Lung (tissue), 12 donors: ENCODE data around the gene FITM1. TPM values are rescaled to one million over a fixed set of nuclear protein-coding genes. Genes with fewer than 3 reads are reported as not detected.
A peak's percentile ranks its signal among the peaks of the same experiment; 100 is the strongest.

ENCODE experiments used
- ATAC-seq: fragments of 200-7000 bp; cut with Tn5 transposase; one replicate; pipeline ENCODE4 v1.9.1; 2020; ENCODE audit warnings: moderate number of reproducible peaks; ENCODE audit not compliant: insufficient read depth, low FRiP score
- DNase-seq, 3 donors: peaks; one replicate each; pipeline ENCODE4 v3.0.0-alpha.2; 2013 to 2017
- H3K27ac ChIP-seq, 2 donors: one replicate each; pipeline ENCODE4 v1.5.1; 2013; ENCODE audit warnings: mild to moderate bottlenecking in 2 of 2, moderate library complexity in 2 of 2, control low read depth in 1 of 2, inconsistent platforms in 1 of 2, low read depth in 1 of 2, low read length in 1 of 2
- H3K27me3 ChIP-seq, 3 donors: one replicate each; pipeline ENCODE4 v1.5.1; 2013; ENCODE audit warnings: low read length in 2 of 3; ENCODE audit not compliant: control insufficient read depth in 3 of 3, insufficient read depth in 3 of 3
- H3K36me3 ChIP-seq, 4 donors: one replicate each; pipeline ENCODE4 v1.5.1; 2013; ENCODE audit warnings: low read length in 4 of 4, mild to moderate bottlenecking in 1 of 4, moderate library complexity in 1 of 4; ENCODE audit not compliant: control insufficient read depth in 4 of 4, insufficient read depth in 4 of 4
- H3K4me1 ChIP-seq, 5 donors: one replicate each; pipeline ENCODE4 v1.5.1; 2013; ENCODE audit warnings: low read length in 5 of 5, mild to moderate bottlenecking in 2 of 5, moderate library complexity in 1 of 5; ENCODE audit not compliant: control insufficient read depth in 5 of 5, insufficient read depth in 5 of 5
- H3K4me3 ChIP-seq: one replicate; pipeline ENCODE4 v1.5.1; 2013; ENCODE audit warnings: mild to moderate bottlenecking, control low read depth, moderate library complexity
- H3K9ac ChIP-seq, 2 donors: one replicate each; pipeline ENCODE4 v1.5.1; 2013; ENCODE audit warnings: low read length in 2 of 2, control low read depth in 1 of 2; ENCODE audit not compliant: insufficient read depth in 1 of 2
- H3K9me3 ChIP-seq, 4 donors: one replicate each; pipeline ENCODE4 v1.5.1; 2013; ENCODE audit warnings: low read length in 3 of 4, mild to moderate bottlenecking in 1 of 4, moderate library complexity in 1 of 4; ENCODE audit not compliant: control insufficient read depth in 4 of 4, insufficient read depth in 3 of 4
- WGBS, 2 donors: extraction: QIAGEN DNeasy Blood & Tissue Kit; methylation state at CpG; one replicate each; pipeline ENCODE4 v1.1.7; 2013; 5-methylcytosine and 5-hydroxymethylcytosine counted together
- polyA plus RNA-seq, 2 donors: library from polyadenylated mRNA; stranded (reverse); fragments of 200-250 nt; gene quantifications; one replicate each; pipeline ENCODE4 v1.2.1, GENCODE V29; 2013
- total RNA-seq, 2 donors: library from RNA; depleted of rRNA in 1 of 2; stranded (reverse); fragments of >200 nt in 1 of 2; gene quantifications; one replicate each; pipeline ENCODE4 v1.2.1, GENCODE V29; 2014 to 2021
- TF ChIP-seq, protein P1 (sequence below): IDR thresholded peaks from 2 replicates; pipeline ENCODE4 v1.5.1; 2012; ENCODE audit warnings: mild to moderate bottlenecking; ENCODE audit errors: control extremely low read depth, extremely low read depth
- donor health status: control.
- donor health status: control.
- donor health status: Bipolar disorder and iron deficiency.
- donor health status: healthy.
- donor health status: DM: yes; HTN: yes; CAD: no.

FITM1 gene
- total and polyA plus RNA-seq, 4 donors: 0.48 to 1.4 (median 0.88) TPM

DNA sequence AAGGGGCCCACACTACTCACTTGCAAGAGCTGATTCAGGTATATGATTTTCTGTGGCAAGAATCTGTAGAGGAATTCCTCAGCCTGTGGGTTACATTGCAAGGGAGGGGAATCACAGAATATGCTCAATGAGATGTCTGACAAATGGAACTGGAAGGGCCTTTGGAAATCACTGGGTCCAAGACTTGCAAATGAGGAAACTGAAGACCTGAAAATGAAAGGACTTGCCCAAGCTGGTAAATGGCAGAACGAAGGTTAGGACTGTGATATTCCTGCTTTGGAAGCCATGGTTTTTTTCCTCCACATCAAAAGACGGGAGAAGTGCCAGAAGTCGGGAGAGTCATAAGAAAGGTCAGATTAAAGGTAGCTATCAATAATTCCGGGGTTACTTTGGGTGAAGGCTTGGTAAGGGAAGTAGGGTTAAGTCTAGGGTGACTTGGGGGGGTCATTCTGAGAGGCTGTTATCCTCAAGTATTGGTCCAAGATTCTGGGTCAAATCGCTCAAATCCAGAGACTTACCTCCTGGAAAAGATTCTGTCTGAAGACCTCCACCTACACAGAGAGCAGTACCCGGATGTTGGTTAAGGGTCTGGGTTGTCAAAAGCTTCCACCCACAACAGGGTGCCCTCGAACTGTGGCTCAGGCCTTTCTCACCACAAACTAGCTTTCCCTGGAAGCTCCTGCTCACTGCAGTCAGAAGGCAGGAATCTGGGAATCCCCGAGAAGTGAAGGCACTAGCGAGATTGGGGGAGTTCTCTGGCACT is 15.4 kb downstream of the FITM1 start:
- ATAC-seq: no peak
- peaks cover 8 to 26% (median 12%) of the 10 kb centered on the region in 5 donors for H3K4me1 ChIP-seq
- H3K27ac ChIP-seq: peak overlapping the region; percentile 79 to 91

GRCh38 chr14:24146453-24146977 is 16.1 kb downstream of the FITM1 start, which contains the start of gene PSME2:
Gene PSME2 (minus strand): TSS chr14:24146610. CDS start chr14:24146581, 29 bp downstream.
- peaks cover 10 to 41% (median 30%) of the 10 kb centered on the region in 4 donors for H3K36me3 ChIP-seq
- peak within 1 kb of the TSS in 1 of 2 donors; percentile 85 for H3K9ac ChIP-seq
- peaks cover 8 to 25% (median 12%) of the 10 kb centered on the region in 5 donors for H3K4me1 ChIP-seq
- H3K4me3 ChIP-seq: peak within 1 kb of the TSS; percentile 94
- DNase-seq: peak; percentile 98 to 99 (median 98)
- no peaks in the 10 kb centered on the region for H3K27me3 ChIP-seq
- WGBS, 2 donors: 0 to 1% methylated on average over 25 of the region's 25 CpGs
- no peaks in the 10 kb centered on the region for H3K9me3 ChIP-seq
- peak within 1 kb of the TSS; percentile 89 to 93 for H3K27ac ChIP-seq
- TF ChIP-seq, protein P1, sequence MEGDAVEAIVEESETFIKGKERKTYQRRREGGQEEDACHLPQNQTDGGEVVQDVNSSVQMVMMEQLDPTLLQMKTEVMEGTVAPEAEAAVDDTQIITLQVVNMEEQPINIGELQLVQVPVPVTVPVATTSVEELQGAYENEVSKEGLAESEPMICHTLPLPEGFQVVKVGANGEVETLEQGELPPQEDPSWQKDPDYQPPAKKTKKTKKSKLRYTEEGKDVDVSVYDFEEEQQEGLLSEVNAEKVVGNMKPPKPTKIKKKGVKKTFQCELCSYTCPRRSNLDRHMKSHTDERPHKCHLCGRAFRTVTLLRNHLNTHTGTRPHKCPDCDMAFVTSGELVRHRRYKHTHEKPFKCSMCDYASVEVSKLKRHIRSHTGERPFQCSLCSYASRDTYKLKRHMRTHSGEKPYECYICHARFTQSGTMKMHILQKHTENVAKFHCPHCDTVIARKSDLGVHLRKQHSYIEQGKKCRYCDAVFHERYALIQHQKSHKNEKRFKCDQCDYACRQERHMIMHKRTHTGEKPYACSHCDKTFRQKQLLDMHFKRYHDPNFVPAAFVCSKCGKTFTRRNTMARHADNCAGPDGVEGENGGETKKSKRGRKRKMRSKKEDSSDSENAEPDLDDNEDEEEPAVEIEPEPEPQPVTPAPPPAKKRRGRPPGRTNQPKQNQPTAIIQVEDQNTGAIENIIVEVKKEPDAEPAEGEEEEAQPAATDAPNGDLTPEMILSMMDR: no peak
- peak; percentile 84 for ATAC-seq

More for the DNA sequence above, 15.4 kb downstream of the FITM1 start:
- Histone ChIP-seq H3K9me3 (no peaks in the 10 kb centered on the region), H3K9ac (peak overlapping the region in 1 of 2 donors; percentile 85), H3K36me3 (peaks cover 5 to 34% (median 23%) of the 10 kb centered on the region in 4 donors), H3K27me3 (no peaks in the 10 kb centered on the region), H3K4me3 (peak overlapping the region; percentile 71)
- WGBS, 2 donors: 8 to 20% methylated on average over 9 of the region's 9 CpGs
- TF ChIP-seq, protein P1: no peak
- no peak for DNase-seq

DNA sequence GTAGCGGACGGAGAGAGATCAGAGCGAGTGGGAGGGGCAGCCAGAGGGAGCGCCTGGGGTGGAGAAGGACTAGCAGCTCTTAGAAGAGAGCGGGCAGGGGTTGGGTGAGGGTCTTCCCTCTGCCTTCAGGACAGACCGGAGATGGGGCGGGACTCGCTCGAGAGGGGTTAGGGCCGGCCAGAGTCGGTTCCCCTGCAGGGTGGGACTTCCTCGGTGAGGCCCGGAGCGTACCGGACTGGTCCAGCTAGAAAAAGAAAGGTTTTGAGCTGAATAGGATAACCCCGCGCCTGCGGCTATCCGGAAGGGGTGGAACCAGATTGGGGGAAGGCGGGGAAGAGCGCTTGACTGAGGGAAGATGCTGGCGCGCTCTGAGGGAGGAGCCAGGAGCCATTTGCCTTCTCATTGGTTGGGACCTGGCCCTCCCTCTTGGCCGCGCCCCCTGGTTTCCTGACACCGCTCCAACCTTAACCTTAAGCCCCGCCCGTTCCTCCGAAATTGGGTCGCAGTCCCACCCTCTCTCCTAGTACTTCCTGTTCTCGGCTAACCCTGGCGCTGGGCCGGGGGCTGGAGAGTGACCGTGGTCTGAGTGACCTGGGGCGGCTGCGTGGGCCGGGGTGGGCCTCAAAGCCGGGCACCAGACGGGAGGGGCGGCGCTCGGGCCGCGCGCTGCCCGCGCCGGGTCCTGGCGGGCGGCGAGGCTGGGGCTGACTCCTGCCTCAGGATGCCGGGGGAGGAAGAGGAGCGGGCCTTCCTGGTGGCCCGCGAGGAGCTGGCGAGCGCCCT is 16.7 kb downstream of the FITM1 start, which contains the start of gene RNF31:
Gene RNF31 (plus strand): TSS at position 521 of the 783 bp plus-strand sequence. CDS start 201 bp downstream, at position 722.
- DNase-seq (peak; percentile 98 to 100 (median 99)), ATAC-seq (peak; percentile 94)
- Histone ChIP-seq H3K9me3 (no peaks in the 10 kb centered on the region), H3K27ac (peak within 1 kb of the TSS; percentile 89 to 93), H3K36me3 (peaks cover 11 to 47% (median 36%) of the 10 kb centered on the region in 4 donors), H3K4me1 (peaks cover 8 to 22% (median 12%) of the 10 kb centered on the region in 5 donors), H3K27me3 (no peaks in the 10 kb centered on the region), H3K9ac (peak within 1 kb of the TSS in 1 of 2 donors; percentile 85), H3K4me3 (peak within 1 kb of the TSS; percentile 94)
- TF ChIP-seq, protein P1: no peak
- 0 to 1% methylated on average over 50 to 57 of the region's 57 CpGs for WGBS, 2 donors
